Colonic mucosa (tissue), 2 donors: ENCODE measurements around the gene MTHFD1. TPM values are rescaled to one million over a fixed set of nuclear protein-coding genes. Genes with fewer than 3 reads are reported as not detected.

Source experiments
- total RNA-seq, 2 donors: library from RNA; stranded (reverse); fragmentation: NEBNext Ultra II Directional in 1 of 2; extraction: Animal tissue kit (Norgen Biotek cat#: 25700) in 1 of 2; gene quantifications; one replicate each; pipeline ENCODE4 v1.2.1, GENCODE V29; 2021
- donor health status: DM: no; HTN: no; CAD: no.
- donor health status: DM: no; HTN: no; CAD: no.

MTHFD1 gene
- total RNA-seq, 2 donors from 2014 or later = 38.1 to 123 TPM

Other genes with a start within 250 kb of the MTHFD1 start
- under 1 TPM; 0.42 to 0.85 TPM for gene ESR2, start 94.0 kb upstream of the MTHFD1 start, total RNA-seq
- 10 to 100 TPM in 1 of 2 donors, 1 to 10 TPM in 1; 8.1 to 18.1 TPM for gene AKAP5, start 77.1 kb downstream of the MTHFD1 start, total RNA-seq
- 1 to 10 TPM; 5.6 to 6.1 TPM for gene ZBTB25, start 115.5 kb downstream of the MTHFD1 start, total RNA-seq
- gene ZBTB1, start 116.4 kb downstream of the MTHFD1 start, total RNA-seq = 10 to 100 TPM; 26.2 to 32.7 TPM
- 10 to 100 TPM; 21.6 to 66.1 TPM for gene HSPA2, start 152.4 kb downstream of the MTHFD1 start, total RNA-seq
- 1 to 10 TPM; 2.2 to 5.0 TPM for gene PPP1R36, start 161.6 kb downstream of the MTHFD1 start, total RNA-seq